Activated CD4-positive, alpha-beta memory T cell treated with anti-CD3 and anti-CD28 coated beads, Interleukin-2, amount 10 ng/mL, durations not matched to agents 7 days and 5 days (primary cell): ENCODE measurements around the gene NPAT. TPM values are rescaled to one million over a fixed set of nuclear protein-coding genes. Genes with fewer than 3 reads are reported as not detected.

Experiments used
- CTCF ChIA-PET: fragments of 350-600 bp; sonication (Branson Sonifier 250); formaldehyde crosslinking; loops from one replicate; lab custom pipeline; 2021; ENCODE audit warnings: antibody characterized with exemption, inconsistent platforms; lab: Charles Lee
- POLR2A ChIA-PET: fragments of 350-600 bp; sonication (Branson Sonifier 250); formaldehyde crosslinking; loops from one replicate; lab custom pipeline; 2021; ENCODE audit warnings: antibody characterized with exemption; lab: Charles Lee
- DNase-seq: peaks from one replicate; pipeline ENCODE4 v3.0.0-alpha.2; 2020
- H3K27ac Mint-ChIP-seq: one replicate; pipeline ENCODE4 v1.8.0; 2021; ENCODE audit warnings: mild to moderate bottlenecking, mixed read lengths
- H3K27me3 Mint-ChIP-seq: one replicate; pipeline ENCODE4 v1.8.0; 2021; ENCODE audit warnings: mixed read lengths
- H3K36me3 Mint-ChIP-seq: one replicate; pipeline ENCODE4 v1.8.0; 2021; ENCODE audit warnings: low read depth, mixed read lengths
- H3K4me1 Mint-ChIP-seq: one replicate; pipeline ENCODE4 v1.8.0; 2021; ENCODE audit warnings: mixed read lengths
- H3K4me3 Mint-ChIP-seq: one replicate; pipeline ENCODE4 v1.8.0; 2021; ENCODE audit warnings: mild to moderate bottlenecking, mixed read lengths
- H3K9me3 Mint-ChIP-seq: one replicate; pipeline ENCODE4 v1.8.0; 2021; ENCODE audit warnings: mixed read lengths
- total RNA-seq, 2 experiments: library from RNA; stranded (reverse); gene quantifications; one replicate each; pipeline ENCODE4 v1.2.3, GENCODE V29; 2021

Gene NPAT
- total RNA-seq, 2 experiments from 2014 or later, result 36.1 to 40.9 TPM

- no peaks in the 10 kb centered on the region for H3K27me3 Mint-ChIP-seq
- ChIA-PET POLR2A (interaction anchor here (1.0 to 1.3 kb wide), 4 partner anchors 12 to 18 kb away, joined by 3 to 6 read pairs (median 4); no protein-coding TSS in a partner anchor), CTCF (interaction anchor here (1.1 kb wide), 1 partner anchor 100 kb away, joined by 4 read pairs; no protein-coding TSS in a partner anchor)
- H3K9me3 Mint-ChIP-seq, result no peaks in the 10 kb centered on the region
- peaks cover 53% of the 10 kb centered on the region for H3K4me1 Mint-ChIP-seq
- no peak overlapping the region for H3K4me3 Mint-ChIP-seq
- peak overlapping the region; percentile 28 for H3K27ac Mint-ChIP-seq
- peaks cover 70% of the 10 kb centered on the region for H3K36me3 Mint-ChIP-seq
- no peak for DNase-seq
Observed at GRCh38 chr11:108218455-108218854, 4.0 kb downstream of the NPAT start.

- H3K27me3 Mint-ChIP-seq, result no peaks in the 10 kb centered on the region
- H3K4me3 Mint-ChIP-seq, result no peak overlapping the region
- peaks cover 79% of the 10 kb centered on the region for H3K36me3 Mint-ChIP-seq
- no peak overlapping the region for H3K27ac Mint-ChIP-seq
- H3K4me1 Mint-ChIP-seq, result peaks cover 53% of the 10 kb centered on the region
- CTCF ChIA-PET, result no interaction called here
- no peaks in the 10 kb centered on the region for H3K9me3 Mint-ChIP-seq
- POLR2A ChIA-PET, result no interaction called here
- DNase-seq, result no peak
Observed at GRCh38 chr11:108216988-108217387, 5.5 kb downstream of the NPAT start.

- Mint-ChIP-seq H3K27ac (no peak overlapping the region), H3K27me3 (no peaks in the 10 kb centered on the region), H3K9me3 (peaks cover 8% of the 10 kb centered on the region), H3K4me1 (peaks cover 43% of the 10 kb centered on the region), H3K36me3 (peaks cover 86% of the 10 kb centered on the region), H3K4me3 (no peak overlapping the region)
- ChIA-PET POLR2A (no interaction called here), CTCF (interaction anchor here (0.7 to 0.9 kb wide), 2 partner anchors 23 to 95 kb away, joined by 3 to 4 read pairs; no protein-coding TSS in a partner anchor)
- no peak for DNase-seq
Observed at GRCh38 chr11:108213784-108214183, 8.7 kb downstream of the NPAT start.

- Mint-ChIP-seq H3K27me3 (no peaks in the 10 kb centered on the region), H3K4me1 (peaks cover 21% of the 10 kb centered on the region), H3K27ac (no peak overlapping the region), H3K36me3 (peaks cover 95% of the 10 kb centered on the region), H3K4me3 (no peak overlapping the region), H3K9me3 (peaks cover 23% of the 10 kb centered on the region)
- ChIA-PET POLR2A (no interaction called here), CTCF (no interaction called here)
- DNase-seq, result no peak
Observed at GRCh38 chr11:108210441-108210840, 12.0 kb downstream of the NPAT start.

- no peaks in the 10 kb centered on the region for H3K27me3 Mint-ChIP-seq
- no peak for DNase-seq
- no peak overlapping the region for H3K27ac Mint-ChIP-seq
- H3K4me3 Mint-ChIP-seq, result no peak overlapping the region
- peaks cover 36% of the 10 kb centered on the region for H3K9me3 Mint-ChIP-seq
- ChIA-PET CTCF (interaction anchor here (0.9 kb wide), 1 partner anchor 15 kb away, joined by 3 read pairs; the partner anchor contains the start of gene ATM), POLR2A (interaction anchor here (0.8 to 1.4 kb wide), 2 partner anchors 9 to 14 kb away, joined by 3 to 5 read pairs; partner anchors contain the start of gene NPAT)
- H3K36me3 Mint-ChIP-seq, result peaks cover 99% of the 10 kb centered on the region
- H3K4me1 Mint-ChIP-seq, result peaks cover 16% of the 10 kb centered on the region
Observed at GRCh38 chr11:108207683-108208060, 14.8 kb downstream of the NPAT start.

DNA sequence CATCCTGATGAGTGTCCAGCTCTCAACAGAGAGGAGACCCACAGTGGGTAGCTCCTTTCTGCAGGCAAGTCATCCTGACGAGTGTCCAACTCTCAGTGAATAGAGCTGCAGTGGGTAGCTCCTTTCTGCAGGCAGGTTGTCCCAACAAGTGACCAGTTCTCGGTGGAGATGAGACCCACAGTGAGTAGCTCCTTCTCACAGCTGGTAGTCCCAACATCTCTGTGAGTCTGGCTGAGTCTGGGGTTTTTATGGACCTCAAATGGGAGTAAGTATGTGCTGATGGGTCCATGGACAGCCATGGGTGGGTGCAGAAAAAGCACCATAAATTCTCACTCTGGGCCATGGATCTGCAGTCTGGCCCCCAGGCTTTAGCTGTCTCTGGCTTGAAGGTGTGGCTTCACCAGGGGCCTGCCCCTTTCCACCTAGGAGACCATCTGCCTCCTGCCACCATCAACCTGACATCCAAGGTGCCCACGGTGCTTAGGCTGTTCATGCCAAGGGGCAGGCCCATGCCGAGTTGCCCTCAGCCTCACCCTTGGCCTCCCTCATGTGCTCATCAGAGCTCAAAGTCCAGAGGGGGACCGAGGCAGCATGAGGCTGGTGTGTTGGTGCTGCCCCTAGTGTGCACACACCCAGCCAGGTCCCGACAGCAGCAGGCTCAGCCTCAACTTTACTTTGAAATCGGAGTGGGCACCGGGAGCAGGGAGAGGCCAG is 15.3 kb downstream of the NPAT start:
- H3K9me3 Mint-ChIP-seq, result peaks cover 36% of the 10 kb centered on the region
- no peak overlapping the region for H3K4me3 Mint-ChIP-seq
- peaks cover 99% of the 10 kb centered on the region for H3K36me3 Mint-ChIP-seq
- no peak for DNase-seq
- ChIA-PET CTCF (no interaction called here), POLR2A (interaction anchor here (0.8 to 1.5 kb wide), 5 partner anchors 8 to 29 kb away, joined by 3 to 5 read pairs (median 3); partner anchors contain the start of gene NPAT)
- no peak overlapping the region for H3K27ac Mint-ChIP-seq
- H3K4me1 Mint-ChIP-seq, result peaks cover 16% of the 10 kb centered on the region
- no peaks in the 10 kb centered on the region for H3K27me3 Mint-ChIP-seq

DNA sequence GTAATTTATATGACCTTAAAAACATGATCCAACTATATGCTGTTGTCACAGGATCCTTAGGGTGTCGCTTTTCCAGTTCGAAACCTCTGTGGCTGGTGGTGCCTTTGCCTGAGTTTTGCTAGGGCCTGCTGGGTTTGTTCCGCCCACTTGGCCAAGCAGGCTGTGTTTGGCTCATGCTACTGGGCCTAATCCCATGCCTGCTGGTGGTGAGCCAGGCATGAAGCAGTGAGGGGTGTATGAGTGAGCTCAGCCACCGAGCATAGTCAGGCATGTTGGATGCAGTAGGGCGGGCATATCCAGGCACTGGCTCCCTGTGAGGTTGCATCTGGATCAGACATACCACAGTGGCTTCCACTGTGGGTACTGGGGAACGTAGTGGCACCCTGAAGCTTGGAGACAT is 16.3 kb downstream of the NPAT start:
- Mint-ChIP-seq H3K9me3 (peaks cover 36% of the 10 kb centered on the region), H3K4me1 (peaks cover 16% of the 10 kb centered on the region), H3K27me3 (no peaks in the 10 kb centered on the region), H3K27ac (no peak overlapping the region), H3K36me3 (peaks cover 91% of the 10 kb centered on the region), H3K4me3 (no peak overlapping the region)
- DNase-seq, result no peak
- ChIA-PET CTCF (interaction anchor here (0.6 kb wide), 1 partner anchor 288 kb away, joined by 4 read pairs; no protein-coding TSS in a partner anchor), POLR2A (interaction anchor here (0.9 to 1.5 kb wide), 4 partner anchors 9 to 30 kb away, joined by 3 to 5 read pairs (median 4); partner anchors contain the start of gene NPAT)

- peaks cover 90% of the 10 kb centered on the region for H3K36me3 Mint-ChIP-seq
- ChIA-PET POLR2A (no interaction called here), CTCF (no interaction called here)
- H3K27me3 Mint-ChIP-seq, result no peaks in the 10 kb centered on the region
- H3K27ac Mint-ChIP-seq, result no peak overlapping the region
- H3K4me3 Mint-ChIP-seq, result no peak overlapping the region
- DNase-seq, result no peak
- H3K4me1 Mint-ChIP-seq, result peaks cover 19% of the 10 kb centered on the region
- peaks cover 28% of the 10 kb centered on the region for H3K9me3 Mint-ChIP-seq
Observed at GRCh38 chr11:108204929-108205499, 17.4 kb downstream of the NPAT start.

GRCh38 chr11:108204376-108204775 is 18.1 kb downstream of the NPAT start:
- no peak overlapping the region for H3K4me3 Mint-ChIP-seq
- peaks cover 23% of the 10 kb centered on the region for H3K4me1 Mint-ChIP-seq

GRCh38 chr11:108203075-108203474 is 19.4 kb downstream of the NPAT start:
- POLR2A ChIA-PET, result interaction anchor here (1.4 kb wide), 1 partner anchor 16 kb away, joined by 3 read pairs; no protein-coding TSS in a partner anchor
- Mint-ChIP-seq H3K4me3 (no peak overlapping the region), H3K36me3 (peaks cover 84% of the 10 kb centered on the region), H3K9me3 (peaks cover 22% of the 10 kb centered on the region), H3K27ac (no peak overlapping the region), H3K4me1 (peaks cover 36% of the 10 kb centered on the region), H3K27me3 (no peaks in the 10 kb centered on the region)
- no peak for DNase-seq
- CTCF ChIA-PET, result no interaction called here

More at GRCh38 chr11:108204376-108204775, 18.1 kb downstream of the NPAT start:
- Mint-ChIP-seq H3K27ac (no peak overlapping the region), H3K27me3 (no peaks in the 10 kb centered on the region), H3K36me3 (peaks cover 90% of the 10 kb centered on the region), H3K9me3 (peaks cover 28% of the 10 kb centered on the region)
- ChIA-PET CTCF (no interaction called here), POLR2A (interaction anchor here (1.4 kb wide), 1 partner anchor 15 kb away, joined by 3 read pairs; no protein-coding TSS in a partner anchor)
- DNase-seq, result no peak

- CTCF ChIA-PET, result no interaction called here
- Mint-ChIP-seq H3K4me1 (peaks cover 49% of the 10 kb centered on the region), H3K9me3 (peaks cover 7% of the 10 kb centered on the region), H3K36me3 (peaks cover 74% of the 10 kb centered on the region), H3K27ac (peak overlapping the region; percentile 65), H3K27me3 (no peaks in the 10 kb centered on the region), H3K4me3 (no peak overlapping the region)
- DNase-seq, result peak; percentile 41
- POLR2A ChIA-PET, result interaction anchor here (0.8 to 2.6 kb wide), 4 partner anchors 8 to 37 kb away, joined by 3 to 9 read pairs (median 6); partner anchors contain the start of genes ATM and NPAT
Observed at GRCh38 chr11:108199446-108200321, 22.8 kb downstream of the NPAT start.

DNA sequence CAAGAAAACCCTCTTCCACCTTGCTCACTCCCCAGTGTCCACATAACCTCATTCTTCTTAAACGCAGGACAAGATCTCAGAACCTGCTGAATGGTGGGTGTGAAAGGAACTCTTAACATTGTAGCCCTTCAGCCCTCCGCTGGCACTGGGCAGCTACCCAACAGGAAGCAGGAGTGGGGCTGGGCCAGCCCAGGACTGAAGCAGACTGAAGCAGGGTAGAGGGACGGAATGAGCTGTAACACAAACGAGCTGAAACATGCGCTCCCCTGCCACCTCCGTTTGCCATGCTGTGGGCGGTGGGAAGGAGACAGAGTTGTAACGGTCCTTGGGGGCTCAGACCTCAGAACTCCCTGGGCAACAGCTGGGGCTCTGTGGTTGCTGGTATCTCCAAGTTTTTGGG is 23.6 kb downstream of the NPAT start:
- no peak for DNase-seq
- H3K9me3 Mint-ChIP-seq, result peaks cover 3% of the 10 kb centered on the region
- no peaks in the 10 kb centered on the region for H3K27me3 Mint-ChIP-seq
- ChIA-PET POLR2A (interaction anchor here (0.8 to 1.6 kb wide), 3 partner anchors 9 to 37 kb away, joined by 3 to 7 read pairs (median 4); partner anchors contain the start of genes ATM and NPAT), CTCF (no interaction called here)
- H3K36me3 Mint-ChIP-seq, result peaks cover 68% of the 10 kb centered on the region
- H3K4me3 Mint-ChIP-seq, result no peak overlapping the region
- H3K4me1 Mint-ChIP-seq, result peaks cover 49% of the 10 kb centered on the region
- H3K27ac Mint-ChIP-seq, result no peak overlapping the region
